Endothelial cell of umbilical vein (primary cell): ENCODE results near the gene ENKD1. TPM values are rescaled to one million over a fixed set of nuclear protein-coding genes. Genes with fewer than 3 reads are reported as not detected.

Source experiments
- BruUV-seq: library from RNA; stranded (reverse); fragments of 400-500 nt; replicated peaks from 2 replicates; lab custom pipeline; 2021; lab: Mats Ljungman, UMichigan
- CTCF ChIA-PET: fragments of 300-600, 350-600 bp; sonication (Branson Sonifier 250); formaldehyde crosslinking; loops from one replicate; lab custom pipeline; 2021; ENCODE audit warnings: antibody characterized with exemption, inconsistent platforms; lab: Charles Lee
- POLR2A ChIA-PET: fragments of 300-600, 350-600 bp; sonication (Branson Sonifier 250); formaldehyde crosslinking; loops from one replicate; lab custom pipeline; 2021; ENCODE audit warnings: antibody characterized with exemption, inconsistent platforms; lab: Charles Lee
- DNase-seq: peaks from one replicate; pipeline ENCODE4 v3.0.0-alpha.2; 2011; ENCODE audit warnings: low read depth, low spot score
- FAIRE-seq: peaks from 2 replicates; lab custom pipeline; 2011; peaks lifted over from hg19 to GRCh38; lab: Jason Lieb, UNC
- H2AFZ ChIP-seq: 2 replicates; pipeline ENCODE4 v1.6.0; 2012; ENCODE audit warnings: low read depth, low read length, control low read depth, inconsistent platforms
- H3K27ac ChIP-seq: 2 replicates; pipeline ENCODE4 v1.5.1; 2011; ENCODE audit warnings: low read depth, mild to moderate bottlenecking, control low read depth, low read length, moderate library complexity; ENCODE audit not compliant: insufficient read depth
- H3K27me3 ChIP-seq, 2 experiments: 2 replicates each; pipeline versions ENCODE4 v1.6.0 to v1.6.1; 2011; ENCODE audit warnings: low read length in 2 of 2, mixed read lengths in 1 of 2; ENCODE audit not compliant: control insufficient read depth in 2 of 2, insufficient read depth in 2 of 2
- H3K36me3 ChIP-seq, 2 experiments: 2 replicates in 1 of 2; 3 replicates in 1 of 2; pipeline ENCODE4 v1.5.1; 2011; ENCODE audit warnings: low read length in 2 of 2, mild to moderate bottlenecking in 1 of 2, moderate library complexity in 1 of 2; ENCODE audit not compliant: control insufficient read depth in 2 of 2, insufficient read depth in 2 of 2; ENCODE audit errors: extremely low read depth in 1 of 2
- H3K4me1 ChIP-seq: 3 replicates; pipeline ENCODE4 v1.5.1; 2011; ENCODE audit warnings: mild to moderate bottlenecking, low read length; ENCODE audit not compliant: control insufficient read depth, insufficient read depth; ENCODE audit errors: extremely low read depth
- H3K4me2 ChIP-seq: 2 replicates; pipeline ENCODE4 v1.6.1; 2011; ENCODE audit warnings: low read length, control low read depth, mixed read lengths; ENCODE audit not compliant: insufficient read depth
- H3K4me3 ChIP-seq, 3 experiments: fragments of 200-600 bp in 1 of 3; sonication (generic), shearing (Covaris generic) in 1 of 3; replicated peaks in 1 of 3; 2 replicates each; pipeline ENCODE4 v1.5.1; 2011 to 2016; ENCODE audit warnings: control low read depth in 3 of 3, low read length in 3 of 3, mild to moderate bottlenecking in 2 of 3, inconsistent platforms in 1 of 3, low read depth in 1 of 3, moderate library complexity in 1 of 3; ENCODE audit not compliant: insufficient read depth in 1 of 3
- H3K79me2 ChIP-seq: 2 replicates; pipeline ENCODE4 v1.6.0; 2012; ENCODE audit warnings: low read length, inconsistent platforms; ENCODE audit not compliant: control insufficient read depth, insufficient read depth
- H3K9ac ChIP-seq: replicated peaks from 2 replicates; pipeline ENCODE3; 2011; ENCODE audit warnings: low read length, control low read depth; ENCODE audit not compliant: insufficient read depth; ENCODE audit errors: extremely low read depth
- H3K9me1 ChIP-seq: replicated peaks from 3 replicates; pipeline ENCODE4 v1.6.0; 2011; ENCODE audit warnings: mild to moderate bottlenecking, low read length; ENCODE audit not compliant: control insufficient read depth, insufficient read depth; ENCODE audit errors: extremely low read depth
- H3K9me3 ChIP-seq: replicated peaks from 2 replicates; pipeline ENCODE4 v1.5.1; 2012; ENCODE audit warnings: low read length, inconsistent platforms; ENCODE audit not compliant: control insufficient read depth, insufficient read depth
- H4K20me1 ChIP-seq: replicated peaks from 2 replicates; pipeline ENCODE3; 2011; ENCODE audit warnings: mild to moderate bottlenecking, low read length; ENCODE audit not compliant: control insufficient read depth, insufficient read depth; ENCODE audit errors: extremely low read depth
- EZH2 ChIP-seq: IDR thresholded peaks from 2 replicates; pipeline ENCODE4 v1.6.1; 2012; ENCODE audit warnings: borderline replicate concordance, low read depth, mild to moderate bottlenecking, moderate library complexity, low read length, inconsistent platforms; ENCODE audit not compliant: severe bottlenecking
- FOS ChIP-seq: IDR thresholded peaks from 2 replicates; pipeline ENCODE4 v1.6.1; 2011; ENCODE audit warnings: mild to moderate bottlenecking, low read length, moderate library complexity, borderline replicate concordance; ENCODE audit not compliant: insufficient read depth
- GATA2 ChIP-seq: IDR thresholded peaks from 2 replicates; pipeline ENCODE4 v1.7.0; 2011; ENCODE audit warnings: low read depth, mild to moderate bottlenecking, moderate library complexity, mixed read lengths, low read length; ENCODE audit not compliant: insufficient read length, insufficient read depth
- JUN ChIP-seq: IDR thresholded peaks from 2 replicates; pipeline ENCODE4 v1.6.1; 2011; ENCODE audit warnings: borderline replicate concordance, low read depth; ENCODE audit not compliant: insufficient read length, insufficient read depth
- MYC ChIP-seq: IDR thresholded peaks from one replicate; pipeline ENCODE4 v1.6.1; 2011; ENCODE audit warnings: mild to moderate bottlenecking, low read depth, low read length
- POLR2A ChIP-seq: IDR thresholded peaks from 2 replicates; pipeline ENCODE4 v1.6.1; 2012; ENCODE audit warnings: low read depth, mild to moderate bottlenecking, control low read depth, low read length
- POLR2AphosphoS5 ChIP-seq: IDR thresholded peaks from 2 replicates; pipeline ENCODE4 v1.6.1; 2012; ENCODE audit warnings: low read depth, mild to moderate bottlenecking, control low read depth, low read length, moderate library complexity; ENCODE audit not compliant: insufficient read depth
- dilution Hi-C: fragments of 300-500 bp; cut with MboI; formaldehyde crosslinking; loops from one replicate; pipeline ENCODE4 v1.15.0; 2019; ENCODE audit warnings: low sequenced_read_pairs; ENCODE audit not compliant: extremely low pct_ligation_motif_present
- intact Hi-C: fragments of 100-400 bp; cut with micrococcal nuclease; formaldehyde crosslinking; loops from one replicate; pipeline ENCODE4 v1.10.0; 2022
- polyA plus RNA-seq, 4 experiments: library from polyadenylated mRNA; depleted of rRNA in 3 of 4; stranded (reverse) in 3 of 4; unstranded in 1 of 4; fragments of >200 nt; gene quantifications; 2 replicates each; pipeline versions ENCODE4 v1.2.1 to v1.2.3, GENCODE V29; 2011 to 2012; ENCODE audit warnings: missing spikeins in 1 of 4
- total RNA-seq: library from RNA; stranded (reverse); gene quantifications from 2 replicates; pipeline ENCODE4 v1.2.3, GENCODE V29; 2021
- TF ChIP-seq, protein P1 (sequence below): IDR thresholded peaks from 2 replicates; pipeline ENCODE4 v1.6.1; 2011; ENCODE audit not compliant: insufficient read depth, insufficient read length
- TF ChIP-seq, protein P2 (sequence below), 2 donors: IDR thresholded peaks; 1 replicate in 1 of 2; 2 replicates in 1 of 2; pipeline ENCODE4 v1.5.1; 2011; ENCODE audit warnings: low read length in 2 of 2, mild to moderate bottlenecking in 2 of 2, moderate library complexity in 2 of 2, control low read depth in 1 of 2, inconsistent platforms in 1 of 2, low read depth in 1 of 2; ENCODE audit not compliant: insufficient read depth in 1 of 2; ENCODE audit errors: extremely low read depth in 1 of 2

ENKD1 gene
- total and polyA plus RNA-seq, 2 donors (not counting 3 experiments of a cell fraction or from before 2014, with no cell fraction given) = 16.7 to 17.3 TPM

DNA sequence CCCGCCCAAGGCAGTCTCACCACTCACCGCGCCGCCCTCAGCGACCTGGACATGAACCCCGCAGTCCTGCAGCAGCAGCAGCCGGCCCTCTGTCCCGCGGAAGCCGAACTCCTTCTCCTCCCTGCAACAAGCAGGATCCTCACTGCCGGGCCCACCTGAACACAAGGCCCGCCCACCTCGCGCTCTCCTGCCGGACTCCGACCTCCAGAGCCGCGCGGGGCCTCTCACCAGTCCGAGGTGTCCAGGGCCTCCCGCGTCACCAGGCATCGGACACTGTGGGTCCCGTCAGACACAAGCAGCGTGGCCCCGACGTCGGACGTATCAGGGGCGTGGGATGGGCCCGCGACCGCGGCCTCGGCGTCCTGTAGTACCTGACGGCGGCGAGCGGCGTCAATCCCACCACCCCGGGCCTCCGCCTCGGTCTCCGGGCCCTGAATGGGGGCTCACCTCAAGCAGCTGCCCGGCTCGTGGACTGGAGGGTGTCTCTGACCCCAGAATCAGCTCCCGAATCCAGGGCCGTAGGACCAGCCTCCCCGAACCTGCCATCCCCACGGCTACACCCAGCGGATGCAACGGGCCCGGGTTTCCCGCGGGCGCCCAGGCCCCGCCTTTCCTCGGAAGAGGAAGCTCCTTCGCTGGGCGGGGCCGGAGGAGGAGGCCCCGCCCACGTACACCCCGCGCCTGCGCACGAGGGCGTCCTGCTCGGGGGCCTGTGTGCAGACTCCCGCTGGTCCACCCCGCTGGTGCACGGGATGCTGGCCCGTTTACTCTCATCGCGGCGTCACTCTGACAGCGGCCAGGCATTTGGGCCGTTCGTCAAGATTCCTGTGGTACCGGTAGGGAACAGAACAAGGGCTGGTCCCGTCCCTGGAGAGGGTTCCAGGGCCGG lies 6.6 kb downstream of the ENKD1 start, which contains the start of gene ACD:
ACD (minus strand) TSS at position 586 of the 889 bp plus-strand sequence; CDS start at position 546, 40 bp downstream.
- BruUV-seq = no TSS peak
- TF ChIP-seq FOS (no peak), MYC (no peak), POLR2AphosphoS5 (peak; percentile 79), GATA2 (no peak), POLR2A (peak; percentile 79), JUN (no peak), EZH2 (no peak)
- TF ChIP-seq, protein P1, sequence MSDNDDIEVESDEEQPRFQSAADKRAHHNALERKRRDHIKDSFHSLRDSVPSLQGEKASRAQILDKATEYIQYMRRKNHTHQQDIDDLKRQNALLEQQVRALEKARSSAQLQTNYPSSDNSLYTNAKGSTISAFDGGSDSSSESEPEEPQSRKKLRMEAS = no peak
- TF ChIP-seq, protein P2, sequence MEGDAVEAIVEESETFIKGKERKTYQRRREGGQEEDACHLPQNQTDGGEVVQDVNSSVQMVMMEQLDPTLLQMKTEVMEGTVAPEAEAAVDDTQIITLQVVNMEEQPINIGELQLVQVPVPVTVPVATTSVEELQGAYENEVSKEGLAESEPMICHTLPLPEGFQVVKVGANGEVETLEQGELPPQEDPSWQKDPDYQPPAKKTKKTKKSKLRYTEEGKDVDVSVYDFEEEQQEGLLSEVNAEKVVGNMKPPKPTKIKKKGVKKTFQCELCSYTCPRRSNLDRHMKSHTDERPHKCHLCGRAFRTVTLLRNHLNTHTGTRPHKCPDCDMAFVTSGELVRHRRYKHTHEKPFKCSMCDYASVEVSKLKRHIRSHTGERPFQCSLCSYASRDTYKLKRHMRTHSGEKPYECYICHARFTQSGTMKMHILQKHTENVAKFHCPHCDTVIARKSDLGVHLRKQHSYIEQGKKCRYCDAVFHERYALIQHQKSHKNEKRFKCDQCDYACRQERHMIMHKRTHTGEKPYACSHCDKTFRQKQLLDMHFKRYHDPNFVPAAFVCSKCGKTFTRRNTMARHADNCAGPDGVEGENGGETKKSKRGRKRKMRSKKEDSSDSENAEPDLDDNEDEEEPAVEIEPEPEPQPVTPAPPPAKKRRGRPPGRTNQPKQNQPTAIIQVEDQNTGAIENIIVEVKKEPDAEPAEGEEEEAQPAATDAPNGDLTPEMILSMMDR (IDR thresholded peaks at IDR 0.05; ENCODE audit: extremely low read depth in 1 of 2, insufficient read depth in 1 of 2, low read depth in 1 of 2, low read length in 2 of 2) = no peak

More for the DNA sequence above, 6.6 kb downstream of the ENKD1 start, which contains the start of gene ACD:
- POLR2A ChIA-PET = interaction anchor here (0.6 to 1.5 kb wide), 3 partner anchors 112 to 651 kb away, joined by 3 read pairs; partner anchors contain the start of genes PRMT7 and SLC7A6OS
- Histone ChIP-seq H3K27ac (peak within 1 kb of the TSS; percentile 44), H3K4me3 (peak within 1 kb of the TSS; percentile 32 to 70 (median 64)), H4K20me1 (no peaks in the 10 kb centered on the region), H3K9me1 (no peaks in the 10 kb centered on the region), H3K4me2 (peak within 1 kb of the TSS; percentile 75), H2AFZ (peak within 1 kb of the TSS; percentile 83), H3K9me3 (no peaks in the 10 kb centered on the region), H3K27me3 (no peaks in the 10 kb centered on the region), H3K4me1 (peaks cover 9% of the 10 kb centered on the region), H3K79me2 (no peaks in the 10 kb centered on the region), H3K9ac (peak within 1 kb of the TSS; percentile 51), H3K36me3 (peaks cover 0 to 6% of the 10 kb centered on the region in 2 experiments)
- intact Hi-C loops (loop anchor here (1.0 to 2.0 kb wide), 2 partner anchors 98 to 121 kb away; partner anchors contain the start of gene CTCF), dilution Hi-C loops (no loop called here)
- DNase-seq (peak; percentile 92), FAIRE-seq (no peak)
- CTCF ChIA-PET = interaction anchor here (0.6 to 2.1 kb wide), 17 partner anchors 9 to 282 kb away, joined by 3 to 31 read pairs (median 5); partner anchors contain the start of genes CARMIL2 and CTCF
